Adrenal gland (tissue), 12 donors: ENCODE data around the gene SRGAP3. TPM values are rescaled to one million over a fixed set of nuclear protein-coding genes. Genes with fewer than 3 reads are reported as not detected.

Source experiments
- DNase-seq, 7 donors: peaks; one replicate each; pipeline ENCODE4 v3.0.0-alpha.2; 2019 to 2020
- H3K27ac ChIP-seq, 5 donors: fragments of 200-600 bp; sonication (generic) in 4 of 5; 1 replicate in 3 of 5; 2 replicates in 2 of 5; pipeline versions ENCODE4 v1.5.1 to v1.8.0; 2016 to 2020; ENCODE audit warnings: mild to moderate bottlenecking in 1 of 5
- H3K27me3 ChIP-seq: fragments of 200-600 bp; 2 replicates; pipeline ENCODE4 v1.8.0; 2021
- H3K36me3 ChIP-seq, 2 donors: fragments of 200-600 bp; replicated peaks in 1 of 2; 1 replicate in 1 of 2; 2 replicates in 1 of 2; pipeline versions ENCODE4 v1.5.1 to v1.8.0; 2018 to 2022
- H3K4me1 ChIP-seq, 2 donors: fragments of 200-600 bp; replicated peaks in 1 of 2; 1 replicate in 1 of 2; 2 replicates in 1 of 2; pipeline versions ENCODE4 v1.5.1 to v1.8.0; 2018 to 2021
- H3K4me3 ChIP-seq, 4 donors: fragments of 200-600 bp; sonication (generic) in 3 of 4; one replicate each; pipeline ENCODE4 v1.5.1; 2016 to 2018
- H3K9me3 ChIP-seq, 3 donors: fragments of 200-600 bp; sonication (generic) in 1 of 3; replicated peaks in 1 of 3; 1 replicate in 2 of 3; 2 replicates in 1 of 3; pipeline versions ENCODE4 v1.5.1 to v1.8.0; 2016 to 2021
- CTCF ChIP-seq, 6 experiments: fragments of 450-650 bp in 4 of 6; fragments of 200-600 bp in 2 of 6; sonication (generic) in 1 of 6; IDR thresholded peaks; 1 replicate in 5 of 6; 2 replicates in 1 of 6; pipeline versions ENCODE4 v1.5.1 to v1.8.0; 2016 to 2021; ENCODE audit warnings: antibody characterized with exemption in 6 of 6, mild to moderate bottlenecking in 2 of 6, moderate library complexity in 1 of 6
- POLR2A ChIP-seq, 2 donors: fragments of 450-650 bp; IDR thresholded peaks; one replicate each; pipeline ENCODE4 v1.6.1; 2017; ENCODE audit warnings: antibody characterized with exemption in 2 of 2, mild to moderate bottlenecking in 2 of 2, moderate library complexity in 1 of 2
- WGBS, 4 donors: extraction: QIAGEN DNeasy Blood & Tissue Kit in 2 of 4; methylation state at CpG; one replicate each; pipeline versions ENCODE4 v1.1.5 to v1.1.7; 2013 to 2017; 5-methylcytosine and 5-hydroxymethylcytosine counted together
- intact Hi-C, 2 donors: fragments of 100-400 bp; cut with DNase I; formaldehyde crosslinking; loops; one replicate each; pipeline versions ENCODE4 v1.14.1 to v1.15.0; 2022 to 2023
- polyA plus RNA-seq, 3 donors: library from polyadenylated mRNA; stranded (reverse); fragments of 200-250 nt in 2 of 3; fragments of 350-450 nt in 1 of 3; fragmentation: Illumina TruSeq in 1 of 3; extraction: RNeasy Lipid Tissue Mini Kit (QIAGEN cat#74804) in 1 of 3; gene quantifications; one replicate each; pipeline ENCODE4 v1.2.3, GENCODE V29; 2013 to 2014
- total RNA-seq, 9 donors: library from RNA; depleted of rRNA in 4 of 9; stranded (reverse); fragments of >200 nt in 4 of 9; fragments of 120-200 nt in 1 of 9; fragmentation: NEBNext Ultra II Directional in 1 of 9; extraction: Animal tissue kit (Norgen Biotek cat#: 25700) in 1 of 9; gene quantifications; one replicate each; pipeline versions ENCODE4 v1.1.0 to v1.2.4, GENCODE V29; 2013 to 2023
- donor health status: healthy with polysubstance abuse.
- donor health status: Bipolar disorder and iron deficiency.
- donor health status: DM: yes; HTN: yes; CAD: no.
- donor health status: DM: no; HTN: no; CAD: no.
- donor health status: DM: no; HTN: no; CAD: no.
- donor health status: DM: yes; HTN: yes; CAD: no.

The SRGAP3 gene
- total and polyA plus RNA-seq, 12 donors: 3.3 to 35.0 (median 17.8) TPM

GRCh38 chr3:9208605-9209152 lies 40.8 kb downstream of the SRGAP3 start:
- no peak for DNase-seq
- no peak overlapping the region for H3K27ac ChIP-seq
- H3K9me3 ChIP-seq: no peaks in the 10 kb centered on the region
- TF ChIP-seq POLR2A (IDR thresholded peaks at IDR 0.05) (no peak), CTCF (IDR thresholded peaks at IDR 0.05) (no peak)
- peaks cover 8 to 15% of the 10 kb centered on the region in 2 donors for H3K4me1 ChIP-seq
- no peak overlapping the region for H3K4me3 ChIP-seq
- WGBS, 4 donors: 69 to 84% (median 76%) methylated on average over 2 of the region's 2 CpGs
- H3K36me3 ChIP-seq: no peaks in the 10 kb centered on the region
- no peaks in the 10 kb centered on the region for H3K27me3 ChIP-seq
- intact Hi-C loops: no loop called here

DNA sequence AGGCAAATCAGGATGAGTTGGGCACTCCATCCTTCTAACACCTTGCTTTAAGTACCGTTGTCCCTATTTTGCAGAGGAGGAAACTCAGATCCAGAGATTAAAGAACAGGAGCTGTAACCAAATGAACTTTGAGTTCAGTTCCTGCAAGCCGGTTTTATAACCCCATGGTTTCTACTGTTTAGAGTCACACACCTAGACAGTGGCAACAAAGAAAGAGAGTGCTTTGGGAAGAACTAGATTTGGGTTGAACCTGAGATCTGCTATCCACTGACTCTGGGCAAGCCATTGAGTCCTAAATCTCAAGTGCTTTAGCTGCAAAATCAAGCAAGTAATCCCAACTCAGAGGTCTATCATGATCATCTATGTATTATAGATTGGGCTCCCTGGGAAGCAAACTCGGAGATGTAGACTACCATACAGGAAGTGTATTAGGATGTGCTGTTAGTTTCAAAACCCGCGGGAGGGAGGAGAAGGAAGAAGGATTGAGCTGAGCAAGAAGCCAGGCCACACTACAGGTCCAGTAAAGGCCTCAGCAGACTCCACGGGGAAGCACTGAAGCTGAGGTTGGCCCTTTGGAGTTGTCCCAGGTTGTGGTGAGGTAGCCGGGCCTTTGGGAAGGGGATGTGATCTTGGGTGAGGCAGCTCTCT lies 42.2 kb downstream of the SRGAP3 start:
- intact Hi-C loops: no loop called here
- no peak for DNase-seq
- WGBS, 4 donors: 87 to 97% (median 89%) methylated on average over 7 of the region's 7 CpGs
- Histone ChIP-seq H3K4me3 (no peak overlapping the region), H3K27me3 (no peaks in the 10 kb centered on the region), H3K27ac (no peak overlapping the region), H3K4me1 (peaks cover 8 to 19% of the 10 kb centered on the region in 2 donors), H3K36me3 (no peaks in the 10 kb centered on the region), H3K9me3 (no peaks in the 10 kb centered on the region)
- no peak for TF ChIP-seq CTCF (IDR thresholded peaks at IDR 0.05)
- no peak for TF ChIP-seq POLR2A (IDR thresholded peaks at IDR 0.05)

DNA sequence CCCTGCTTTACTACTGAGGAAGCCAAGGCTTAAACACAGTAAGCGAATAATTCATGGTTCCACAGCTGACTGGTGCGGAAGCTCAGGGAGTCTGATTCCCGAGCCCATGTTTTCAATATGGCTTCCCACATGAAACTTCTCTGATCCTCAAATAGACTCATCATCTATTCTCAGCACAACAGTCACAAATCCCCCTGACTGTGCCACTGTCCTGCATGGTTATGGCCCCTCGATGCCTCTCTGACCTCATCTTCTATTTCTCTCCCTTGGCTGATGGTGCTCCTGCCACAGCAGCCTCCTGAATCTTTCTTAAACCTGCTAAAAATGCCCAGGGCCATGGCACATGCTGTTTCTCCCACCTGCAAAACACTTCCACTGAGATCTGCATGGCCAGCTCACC lies 43.2 kb downstream of the SRGAP3 start:
- Histone ChIP-seq H3K9me3 (no peaks in the 10 kb centered on the region), H3K4me3 (no peak overlapping the region), H3K27ac (no peak overlapping the region), H3K4me1 (peaks cover 8 to 17% of the 10 kb centered on the region in 2 donors), H3K27me3 (no peaks in the 10 kb centered on the region), H3K36me3 (no peaks in the 10 kb centered on the region)
- DNase-seq: no peak
- WGBS, 4 donors: 88 to 97% (median 93%) methylated on average over 4 of the region's 4 CpGs
- TF ChIP-seq POLR2A (IDR thresholded peaks at IDR 0.05): no peak
- no peak for TF ChIP-seq CTCF (IDR thresholded peaks at IDR 0.05)
- intact Hi-C loops: no loop called here

- Histone ChIP-seq H3K9me3 (no peaks in the 10 kb centered on the region), H3K36me3 (no peaks in the 10 kb centered on the region), H3K27ac (no peak overlapping the region), H3K4me3 (no peak overlapping the region), H3K4me1 (peaks cover 8 to 15% of the 10 kb centered on the region in 2 donors), H3K27me3 (no peaks in the 10 kb centered on the region)
- intact Hi-C loops: no loop called here
- DNase-seq: no peak
- 83 to 88% (median 84%) methylated on average over 9 of the region's 9 CpGs for WGBS, 4 donors
- TF ChIP-seq POLR2A (IDR thresholded peaks at IDR 0.05) (no peak), CTCF (IDR thresholded peaks at IDR 0.05) (no peak)
Observed at GRCh38 chr3:9205345-9206143, 43.9 kb downstream of the SRGAP3 start.
